Measurements from ENCODE around the gene CTNNBIP1. TPM values are rescaled to one million over a fixed set of nuclear protein-coding genes. Genes with fewer than 3 reads are reported as not detected.

Gene CTNNBIP1
- total and polyA plus RNA-seq, 9 of the 15 experiments (the other 6 are each of a cell fraction or from before 2014, with no cell fraction given): 0.65 to 29.2 (median 14.7) TPM

- peak; percentile 83; the same call in 1 of the 2 replicates for TF ChIP-seq MYNN (IDR thresholded peaks at IDR 0.05)
- no peak for TF ChIP-seq MYNN (CRISPR knock-in tag; IDR thresholded peaks at IDR 0.05)
- TF ChIP-seq CREM (IDR thresholded peaks at IDR 0.05; ENCODE audit: low read depth): peak; percentile 95
- no peak for TF ChIP-seq PRMT5 (CRISPR knock-in tag; IDR thresholded peaks at IDR 0.05)
- TF ChIP-seq PCBP1 (IDR thresholded peaks at IDR 0.05; ENCODE audit: low read depth, low read length, poor library complexity, severe bottlenecking): peak; percentile 79
- no peak for TF ChIP-seq BDP1 (IDR thresholded peaks at IDR 0.05; ENCODE audit: insufficient read depth, insufficient read length)
- peak; percentile 98 for TF ChIP-seq POLR2A (conservative IDR thresholded peaks at IDR 0.05)
- peak; percentile 80 for TF ChIP-seq SMAD1 (IDR thresholded peaks at IDR 0.05; ENCODE audit: low read depth, low read length, partially characterized antibody)
- TF ChIP-seq CC2D1A (IDR thresholded peaks at IDR 0.05): peak; percentile 69
- no peak for TF ChIP-seq ADNP (tag; IDR thresholded peaks at IDR 0.05)
- TF ChIP-seq FOXM1 (IDR thresholded peaks at IDR 0.05; ENCODE audit: low read depth): 0 out of 2 replicates have a peak, but pooled peaks have one; percentile 14
- TF ChIP-seq FOXM1 (CRISPR knock-in tag; IDR thresholded peaks at IDR 0.05; ENCODE audit: low read depth): no peak
- TF ChIP-seq ELF1 (tag; IDR thresholded peaks at IDR 0.05): peak; percentile 32; the same call in 1 of the 2 replicates
- TF ChIP-seq CBX2 (IDR thresholded peaks at IDR 0.05; ENCODE audit: insufficient read depth, low read length, poor library complexity, severe bottlenecking): no peak
- no peak for TF ChIP-seq RBM17 (IDR thresholded peaks at IDR 0.05; ENCODE audit: borderline replicate concordance, low read depth, low read length)
- TF ChIP-seq ZBTB9 (CRISPR knock-in tag; IDR thresholded peaks at IDR 0.05): peak; percentile 78; the same call in 1 of the 2 replicates
- TF ChIP-seq ARID4B (CRISPR knock-in tag; IDR thresholded peaks at IDR 0.05): peak; percentile 97
- peak; percentile 100 for TF ChIP-seq GABPA (tag; conservative IDR thresholded peaks at IDR 0.05; ENCODE audit: low read depth)
- TF ChIP-seq PHF20 (IDR thresholded peaks at IDR 0.05; ENCODE audit: partially characterized antibody): peak; percentile 99
- TF ChIP-seq HIVEP1 (CRISPR knock-in tag; IDR thresholded peaks at IDR 0.05): no peak
- no peak for TF ChIP-seq HDAC2 (IDR thresholded peaks at IDR 0.05)
- peak; percentile 99 for TF ChIP-seq RBBP5 (IDR thresholded peaks at IDR 0.05; ENCODE audit: borderline replicate concordance, insufficient read depth, low read length, poor library complexity, severe bottlenecking)
- TF ChIP-seq SREBF1 (IDR thresholded peaks at IDR 0.05; ENCODE audit: borderline replicate concordance, low read depth, low read length): peak; percentile 53; the same call in 1 of the 2 replicates
- TF ChIP-seq ZNF316 (IDR thresholded peaks at IDR 0.05): no peak
- TF ChIP-seq HMG20A (CRISPR knock-in tag; conservative IDR thresholded peaks at IDR 0.05): no peak
- peak; percentile 91 for TF ChIP-seq ZBED1 (IDR thresholded peaks at IDR 0.05)
Observed at GRCh38 chr1:9942939-9943788, 33.1 kb upstream of the CTNNBIP1 start, which contains the start of the genes LZIC and NMNAT1 (continued).
